H1 (cell line): Measurements from ENCODE around the gene CBR3. TPM values are rescaled to one million over a fixed set of nuclear protein-coding genes. Genes with fewer than 3 reads are reported as not detected.
"Not testable (repeated sequence)": the region's sequence is repeated elsewhere in the genome, so short reads cannot be mapped to it uniquely, and the experiment has no call there.

ENCODE experiments used
- CTCF ChIA-PET: fragments of 300-600 bp; sonication (Branson Sonifier 250); formaldehyde crosslinking; loops from one replicate; lab custom pipeline; 2021; ENCODE audit not compliant: partially characterized antibody; lab: Charles Lee
- POLR2A ChIA-PET: fragments of 300-600 bp; sonication (Branson Sonifier 250); formaldehyde crosslinking; loops from one replicate; lab custom pipeline; 2021; ENCODE audit warnings: inconsistent platforms; ENCODE audit not compliant: partially characterized antibody; lab: Charles Lee
- DNase-seq, 2 experiments: peaks; one replicate each; pipeline versions ENCODE4 v3.0.0 to v3.0.0-alpha.2; 2010 to 2022; ENCODE audit warnings: low spot score in 2 of 2, low read depth in 1 of 2, mixed read lengths in 1 of 2
- FAIRE-seq: peaks from 2 replicates; lab custom pipeline; 2011; peaks lifted over from hg19 to GRCh38; lab: Jason Lieb, UNC
- H2AFZ ChIP-seq: 2 replicates; pipeline ENCODE4 v1.8.1; 2012; ENCODE audit warnings: low read length, inconsistent platforms
- H2AK5ac ChIP-seq: 2 replicates; pipeline ENCODE4 v1.6.1; 2013; ENCODE audit warnings: low read depth, low read length
- H2BK120ac ChIP-seq: replicated peaks from 2 replicates; pipeline ENCODE3; 2013; ENCODE audit warnings: low read depth, low read length, inconsistent platforms
- H2BK12ac ChIP-seq: 2 replicates; pipeline ENCODE4 v1.6.1; 2013; ENCODE audit warnings: low read depth, low read length
- H2BK15ac ChIP-seq: 2 replicates; pipeline ENCODE4 v1.6.1; 2013; ENCODE audit warnings: low read length
- H2BK20ac ChIP-seq: 2 replicates; pipeline ENCODE4 v1.6.1; 2013; ENCODE audit warnings: low read length
- H2BK5ac ChIP-seq: 2 replicates; pipeline ENCODE4 v1.6.1; 2013; ENCODE audit warnings: low read depth, low read length
- H3K14ac ChIP-seq: 2 replicates; pipeline ENCODE4 v1.6.1; 2013; ENCODE audit warnings: inconsistent platforms; ENCODE audit not compliant: insufficient read length
- H3K18ac ChIP-seq: 2 replicates; pipeline ENCODE4 v1.6.1; 2013; ENCODE audit warnings: low read length; ENCODE audit errors: extremely low read depth
- H3K23ac ChIP-seq: 2 replicates; pipeline ENCODE4 v1.6.1; 2013; ENCODE audit warnings: inconsistent platforms; ENCODE audit not compliant: insufficient read length
- H3K23me2 ChIP-seq: 2 replicates; pipeline ENCODE4 v1.6.1; 2013; ENCODE audit warnings: low read depth, low read length
- H3K27ac ChIP-seq: 2 replicates; pipeline ENCODE4 v1.6.1; 2011; ENCODE audit warnings: low read depth, low read length, inconsistent platforms
- H3K27me3 ChIP-seq, 4 experiments: replicated peaks in 1 of 4; 1 replicate in 1 of 4; 2 replicates in 3 of 4; pipeline versions ENCODE4 v1.6.1 to v1.8.1; 2011 to 2013; ENCODE audit warnings: low read length in 3 of 4, mild to moderate bottlenecking in 3 of 4, inconsistent platforms in 2 of 4, mixed read lengths in 2 of 4, moderate library complexity in 1 of 4; ENCODE audit not compliant: control insufficient read depth in 3 of 4, insufficient read depth in 3 of 4; ENCODE audit errors: extremely low read depth in 1 of 4
- H3K36me3 ChIP-seq, 4 experiments: 2 replicates each; pipeline versions ENCODE4 v1.6.1 to v1.8.1; 2011 to 2013; ENCODE audit warnings: mild to moderate bottlenecking in 4 of 4, low read length in 3 of 4, moderate library complexity in 2 of 4, control low read depth in 1 of 4, inconsistent platforms in 1 of 4; ENCODE audit not compliant: insufficient read depth in 4 of 4, control insufficient read depth in 2 of 4
- H3K4ac ChIP-seq: replicated peaks from 2 replicates; pipeline ENCODE3; 2013; ENCODE audit warnings: low read length, low read depth, mixed read lengths, inconsistent platforms; ENCODE audit not compliant: insufficient read length
- H3K4me1 ChIP-seq, 4 experiments: replicated peaks in 1 of 4; 1 replicate in 1 of 4; 2 replicates in 3 of 4; pipeline versions ENCODE4 v1.6.1 to v1.8.1; 2011 to 2013; ENCODE audit warnings: low read length in 3 of 4, inconsistent platforms in 2 of 4, mixed read lengths in 1 of 4; ENCODE audit not compliant: insufficient read depth in 4 of 4, control insufficient read depth in 3 of 4
- H3K4me2 ChIP-seq, 2 experiments: 2 replicates each; pipeline versions ENCODE4 v1.6.1 to v1.8.1; 2011 to 2013; ENCODE audit warnings: low read depth in 2 of 2, low read length in 2 of 2, control low read depth in 1 of 2, inconsistent platforms in 1 of 2, mild to moderate bottlenecking in 1 of 2; ENCODE audit not compliant: insufficient read depth in 1 of 2
- H3K4me3 ChIP-seq, 4 experiments: fragments of 200-600, 300-600 bp in 1 of 4; sonication (generic), shearing (Covaris generic), sonication (Bioruptor Twin) in 1 of 4; 2 replicates each; pipeline versions ENCODE4 v1.5.1 to v1.8.1; 2011 to 2016; ENCODE audit warnings: low read length in 4 of 4, low read depth in 3 of 4, control low read depth in 2 of 4, inconsistent platforms in 2 of 4, mild to moderate bottlenecking in 2 of 4, mixed read lengths in 1 of 4, moderate library complexity in 1 of 4; ENCODE audit not compliant: insufficient read depth in 2 of 4; ENCODE audit errors: extremely low read depth in 1 of 4
- H3K56ac ChIP-seq: replicated peaks from 2 replicates; pipeline ENCODE3; 2013; ENCODE audit warnings: low read depth, mild to moderate bottlenecking, mixed read lengths, low read length, inconsistent platforms; ENCODE audit not compliant: insufficient read length
- H3K79me1 ChIP-seq: 2 replicates; pipeline ENCODE4 v1.6.1; 2013; ENCODE audit warnings: low read depth, low read length, control low read depth
- H3K79me2 ChIP-seq, 2 experiments: 2 replicates each; pipeline versions ENCODE4 v1.6.1 to v1.8.1; 2012 to 2013; ENCODE audit warnings: low read length in 2 of 2, mild to moderate bottlenecking in 2 of 2, inconsistent platforms in 1 of 2; ENCODE audit not compliant: insufficient read depth in 2 of 2, control insufficient read depth in 1 of 2
- H3K9ac ChIP-seq, 4 experiments: replicated peaks in 1 of 4; 1 replicate in 1 of 4; 2 replicates in 3 of 4; pipeline versions ENCODE4 v1.6.1 to v1.8.1; 2011 to 2013; ENCODE audit warnings: low read depth in 3 of 4, low read length in 3 of 4, control low read depth in 2 of 4, mild to moderate bottlenecking in 2 of 4, moderate library complexity in 2 of 4, inconsistent platforms in 1 of 4; ENCODE audit errors: extremely low read depth in 1 of 4
- H3K9me3 ChIP-seq, 2 experiments: 2 replicates each; pipeline versions ENCODE4 v1.6.1 to v1.8.1; 2012 to 2013; ENCODE audit warnings: mild to moderate bottlenecking in 2 of 2, moderate library complexity in 2 of 2, control low read depth in 1 of 2, inconsistent platforms in 1 of 2, low read depth in 1 of 2, low read length in 1 of 2, mixed read lengths in 1 of 2; ENCODE audit not compliant: insufficient read depth in 2 of 2
- H4K20me1 ChIP-seq, 2 experiments: replicated peaks in 1 of 2; 2 replicates each; pipeline versions ENCODE3 to v1.8.1; 2011 to 2013; ENCODE audit warnings: inconsistent platforms in 2 of 2, low read length in 2 of 2, mild to moderate bottlenecking in 1 of 2; ENCODE audit not compliant: insufficient read depth in 2 of 2, control insufficient read depth in 1 of 2
- H4K5ac ChIP-seq: 2 replicates; pipeline ENCODE4 v1.6.1; 2013; ENCODE audit warnings: low read length, low read depth, mixed read lengths, inconsistent platforms; ENCODE audit not compliant: insufficient read length
- H4K8ac ChIP-seq: 2 replicates; pipeline ENCODE4 v1.8.0; 2013; ENCODE audit warnings: mild to moderate bottlenecking, moderate library complexity, low read length, inconsistent platforms; ENCODE audit not compliant: insufficient read depth; ENCODE audit errors: extremely low read depth
- H4K91ac ChIP-seq: replicated peaks from 2 replicates; pipeline ENCODE3; 2013; ENCODE audit warnings: low read length, mixed read lengths, inconsistent platforms; ENCODE audit not compliant: insufficient read length
- WGBS, 2 experiments: shearing (Covaris generic) in 1 of 2; methylation state at CpG; one replicate each; pipeline versions ENCODE4 v1.1.6 to v1.1.7; 2013 to 2015; ENCODE audit warnings: low lambda C conversion rate in 2 of 2, mixed read lengths in 2 of 2, inconsistent platforms in 1 of 2, low coverage in 1 of 2, missing lambda C conversion rate in 1 of 2; ENCODE audit not compliant: insufficient replicate concordance in 2 of 2, insufficient coverage in 1 of 2, insufficient read length in 1 of 2; ENCODE audit errors: extremely low coverage in 1 of 2, missing lambda C conversion rate in 1 of 2; 5-methylcytosine and 5-hydroxymethylcytosine counted together
- polyA plus RNA-seq, 7 experiments: library from polyadenylated mRNA; depleted of rRNA in 3 of 7; stranded (reverse) in 5 of 7; unstranded in 2 of 7; fragments of >200 nt in 5 of 7; fragments of 200-250 nt in 2 of 7; gene quantifications; 1 replicate in 5 of 7; 2 replicates in 1 of 7; 4 replicates in 1 of 7; pipeline versions ENCODE4 v1.2.1 to v1.2.3, GENCODE V29; 2011 to 2013; ENCODE audit warnings: missing spikeins in 2 of 7, mixed read lengths in 2 of 7
- total RNA-seq: library from RNA; stranded (reverse); fragmentation: NEBNext Ultra II Directional; extraction: Animal tissue kit (Norgen Biotek cat#: 25700); gene quantifications from 2 replicates; pipeline ENCODE4 v1.2.1, GENCODE V29; 2021
- TF ChIP-seq, protein P1 (sequence below): IDR thresholded peaks from 2 replicates; pipeline ENCODE4 v1.6.1; 2012; ENCODE audit warnings: inconsistent platforms

CBR3 gene
- total and polyA plus RNA-seq, 2 of the 8 experiments (the other 6 are each of a cell fraction or from before 2014, with no cell fraction given), result 1.2 to 4.3 TPM

DNA sequence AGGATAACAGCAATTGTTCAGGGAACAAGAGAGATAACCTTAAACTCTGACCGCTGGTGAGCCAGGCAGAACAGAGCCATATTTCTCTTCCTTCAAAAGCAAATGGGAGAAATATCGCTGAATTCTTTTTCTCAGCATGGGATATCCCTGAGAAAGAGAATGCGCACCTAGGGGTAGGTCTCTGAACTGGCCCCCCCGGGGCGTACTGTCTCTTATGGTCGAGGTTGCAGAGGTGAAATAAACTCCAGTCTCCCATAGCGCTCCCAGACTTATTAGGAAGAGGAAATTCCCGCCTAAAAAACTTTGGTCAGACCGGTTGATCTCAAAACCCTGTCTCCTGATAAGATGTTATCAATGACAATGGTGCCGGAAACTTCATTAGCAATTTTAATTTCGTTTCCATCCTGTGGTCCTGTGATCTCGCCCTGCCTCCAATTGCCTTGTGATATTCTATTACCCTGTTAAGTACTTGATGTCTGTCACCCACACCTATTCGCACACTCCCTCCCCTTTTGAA lies 35.1 kb upstream of the CBR3 start:
- 1% methylated on average over 13 of the region's 13 CpGs; no CpG with 5 or more reads in 1 of the 2 experiments for WGBS, 2 experiments
- H3K18ac ChIP-seq, H3K23me2 ChIP-seq, H2BK120ac ChIP-seq, H3K79me1 ChIP-seq, H3K27me3 ChIP-seq, H3K9ac ChIP-seq, H2BK12ac ChIP-seq, H3K14ac ChIP-seq, H2BK15ac ChIP-seq, H2BK5ac ChIP-seq, H4K5ac ChIP-seq, H2AK5ac ChIP-seq, H3K27ac ChIP-seq, H4K20me1 ChIP-seq, H3K4ac ChIP-seq, H3K9me3 ChIP-seq, H2BK20ac ChIP-seq, H3K23ac ChIP-seq, H4K8ac ChIP-seq, H2AFZ ChIP-seq, H3K36me3 ChIP-seq, H4K91ac ChIP-seq, H3K79me2 ChIP-seq, H3K56ac ChIP-seq: not testable (repeated sequence)
- peaks cover 10 to 35% (median 17%) of the 10 kb centered on the region in 4 experiments; a peak in 5 of 7 replicates for H3K4me1 ChIP-seq
- FAIRE-seq, result peak; percentile 19
- peak; percentile 34 to 57 for DNase-seq
- peak overlapping the region in 1 of 4 experiments; percentile 46; a peak in 1 of 8 replicates for H3K4me3 ChIP-seq
- TF ChIP-seq, protein P1, sequence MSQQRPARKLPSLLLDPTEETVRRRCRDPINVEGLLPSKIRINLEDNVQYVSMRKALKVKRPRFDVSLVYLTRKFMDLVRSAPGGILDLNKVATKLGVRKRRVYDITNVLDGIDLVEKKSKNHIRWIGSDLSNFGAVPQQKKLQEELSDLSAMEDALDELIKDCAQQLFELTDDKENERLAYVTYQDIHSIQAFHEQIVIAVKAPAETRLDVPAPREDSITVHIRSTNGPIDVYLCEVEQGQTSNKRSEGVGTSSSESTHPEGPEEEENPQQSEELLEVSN, result peak; percentile 63
- ChIA-PET POLR2A (interaction anchor here (0.9 to 2.3 kb wide), 4 partner anchors 8 to 15 kb away, joined by 3 to 19 read pairs (median 7); no protein-coding TSS in a partner anchor), CTCF (interaction anchor here (0.9 to 1.0 kb wide), 3 partner anchors 15 to 229 kb away, joined by 3 read pairs; no protein-coding TSS in a partner anchor)
- H3K4me2 ChIP-seq, result 0 out of 4 replicates have a peak overlapping the region, but pooled peaks of 1 of the 2 experiments have one; percentile 44
